Measurements from ENCODE around the gene IGFBP1. TPM values are rescaled to one million over a fixed set of nuclear protein-coding genes. Genes with fewer than 3 reads are reported as not detected.
A peak's percentile ranks its signal among the peaks of the same experiment; 100 is the strongest.

Gene IGFBP1
- total and polyA plus RNA-seq, 2 of the 13 experiments (the other 11 are each of a cell fraction or from before 2014, with no cell fraction given) = 5.4 to 885 TPM

GRCh38 chr7:45888185-45888992, at the start of gene IGFBP1 (continued):
- TF ChIP-seq KMT2B (CRISPR knock-in tag; IDR thresholded peaks at IDR 0.05) (peak; percentile 43; the same call in 1 of the 2 replicates), ZNF101 (CRISPR knock-in tag; IDR thresholded peaks at IDR 0.05; ENCODE audit: borderline replicate concordance, low read depth) (no peak), ZNF747 (CRISPR knock-in tag; IDR thresholded peaks at IDR 0.05; ENCODE audit: borderline replicate concordance) (peak; percentile 70; the same call in 1 of the 2 replicates), SOX6 (IDR thresholded peaks at IDR 0.05) (no peak), SOX6 (CRISPR knock-in tag; IDR thresholded peaks at IDR 0.05) (peak; percentile 94), ATF6 (CRISPR knock-in tag; conservative IDR thresholded peaks at IDR 0.05) (no peak), ZNF354B (CRISPR knock-in tag; IDR thresholded peaks at IDR 0.05) (no peak), ZNF567 (CRISPR knock-in tag; IDR thresholded peaks at IDR 0.05; ENCODE audit: borderline replicate concordance) (peak; percentile 92), ZMYM4 (CRISPR knock-in tag; IDR thresholded peaks at IDR 0.05) (peak; percentile 89), IRX3 (CRISPR knock-in tag; IDR thresholded peaks at IDR 0.05; ENCODE audit: borderline replicate concordance, low read depth) (0 out of 2 replicates have a peak, but pooled peaks have one; percentile 68), ZNF616 (CRISPR knock-in tag; IDR thresholded peaks at IDR 0.05; ENCODE audit: low read depth) (peak; percentile 91; the same call in 1 of the 2 replicates), TSC22D2 (CRISPR knock-in tag; IDR thresholded peaks at IDR 0.05; ENCODE audit: borderline replicate concordance) (peak; percentile 56; the same call in 1 of the 2 replicates), FIP1L1 (IDR thresholded peaks at IDR 0.05; ENCODE audit: borderline replicate concordance, insufficient read depth, low read depth, low read length) (no peak), ZNF768 (CRISPR knock-in tag; IDR thresholded peaks at IDR 0.05) (no peak), TCF7L2 (IDR thresholded peaks at IDR 0.05; ENCODE audit: low read depth, low read length) (no peak), ZFYVE20 (CRISPR knock-in tag; IDR thresholded peaks at IDR 0.05; ENCODE audit: borderline replicate concordance, low read depth) (0 out of 2 replicates have a peak, but pooled peaks have one; percentile 51), STAG1 (CRISPR knock-in tag; IDR thresholded peaks at IDR 0.05) (peak; percentile 30; the same call in 1 of the 2 replicates), ZNF383 (CRISPR knock-in tag; IDR thresholded peaks at IDR 0.05; ENCODE audit: borderline replicate concordance) (peak; percentile 77; the same call in 1 of the 2 replicates), DMTF1 (CRISPR knock-in tag; IDR thresholded peaks at IDR 0.05) (0 out of 2 replicates have a peak, but pooled peaks have one; percentile 48), AGO2 (optimal IDR thresholded peaks at IDR 0.05; ENCODE audit: low read depth, low read length) (peak; percentile 71), ZNF484 (CRISPR knock-in tag; IDR thresholded peaks at IDR 0.05; ENCODE audit: borderline replicate concordance, low read depth) (peak; percentile 94; the same call in 1 of the 2 replicates)
- TF ChIP-seq, protein P1, sequence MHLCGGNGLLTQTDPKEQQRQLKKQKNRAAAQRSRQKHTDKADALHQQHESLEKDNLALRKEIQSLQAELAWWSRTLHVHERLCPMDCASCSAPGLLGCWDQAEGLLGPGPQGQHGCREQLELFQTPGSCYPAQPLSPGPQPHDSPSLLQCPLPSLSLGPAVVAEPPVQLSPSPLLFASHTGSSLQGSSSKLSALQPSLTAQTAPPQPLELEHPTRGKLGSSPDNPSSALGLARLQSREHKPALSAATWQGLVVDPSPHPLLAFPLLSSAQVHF (CRISPR knock-in tag; IDR thresholded peaks at IDR 0.05) = peak; percentile 97
- TF ChIP-seq, protein P2, sequence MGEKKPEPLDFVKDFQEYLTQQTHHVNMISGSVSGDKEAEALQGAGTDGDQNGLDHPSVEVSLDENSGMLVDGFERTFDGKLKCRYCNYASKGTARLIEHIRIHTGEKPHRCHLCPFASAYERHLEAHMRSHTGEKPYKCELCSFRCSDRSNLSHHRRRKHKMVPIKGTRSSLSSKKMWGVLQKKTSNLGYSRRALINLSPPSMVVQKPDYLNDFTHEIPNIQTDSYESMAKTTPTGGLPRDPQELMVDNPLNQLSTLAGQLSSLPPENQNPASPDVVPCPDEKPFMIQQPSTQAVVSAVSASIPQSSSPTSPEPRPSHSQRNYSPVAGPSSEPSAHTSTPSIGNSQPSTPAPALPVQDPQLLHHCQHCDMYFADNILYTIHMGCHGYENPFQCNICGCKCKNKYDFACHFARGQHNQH (CRISPR knock-in tag; IDR thresholded peaks at IDR 0.05) = peak; percentile 91

Measured in HepG2 (cell line).